SK-N-SH (cell line): ENCODE measurements around the gene PSD2. TPM values are rescaled to one million over a fixed set of nuclear protein-coding genes. Genes with fewer than 3 reads are reported as not detected.

Experiments
- CTCF ChIA-PET: fragments of 300-600, 350-600 bp; formaldehyde crosslinking; extraction: SDS; loops from one replicate; lab custom pipeline; 2021; lab: Yijun Ruan, JAX
- POLR2A ChIA-PET: fragments of 350-600 bp; sonication (Branson Sonifier 250); formaldehyde crosslinking; extraction: SDS; loops from one replicate; lab custom pipeline; 2020; ENCODE audit warnings: antibody characterized with exemption, inconsistent platforms; lab: Yijun Ruan, JAX
- DNase-seq: peaks from one replicate; pipeline ENCODE4 v3.0.0; 2012
- H2AFZ ChIP-seq: fragments of 200-600 bp; sonication (generic); 2 replicates; pipeline ENCODE4 v1.8.1; 2016; ENCODE audit warnings: antibody characterized with exemption, mild to moderate bottlenecking, low read depth
- H3F3A ChIP-seq: fragments of 200-600 bp; sonication (generic); replicated peaks from 2 replicates; pipeline ENCODE3; 2016; ENCODE audit warnings: antibody characterized with exemption, mild to moderate bottlenecking; ENCODE audit not compliant: insufficient read depth
- H3K27ac ChIP-seq, 2 experiments: fragments of 200-500 bp in 1 of 2; fragments of 200-600 bp in 1 of 2; sonication (Bioruptor generic) in 1 of 2; sonication (generic), shearing (Covaris generic) in 1 of 2; 2 replicates each; pipeline versions ENCODE4 v1.5.1 to v1.6.1; 2014 to 2016; ENCODE audit warnings: low read depth in 2 of 2, inconsistent platforms in 1 of 2, low read length in 1 of 2, mild to moderate bottlenecking in 1 of 2, mixed read lengths in 1 of 2
- H3K27me3 ChIP-seq: fragments of 200-600 bp; sonication (generic), shearing (Covaris generic); 2 replicates; pipeline ENCODE4 v1.6.1; 2016; ENCODE audit warnings: mixed run types; ENCODE audit not compliant: insufficient read depth
- H3K36me3 ChIP-seq, 2 experiments: fragments of 200-500 bp in 1 of 2; fragments of 200-600 bp in 1 of 2; sonication (Bioruptor generic) in 1 of 2; sonication (generic) in 1 of 2; replicated peaks in 1 of 2; 2 replicates each; pipeline versions ENCODE3 to v1.5.1; 2014 to 2016; ENCODE audit warnings: low read length in 1 of 2, mild to moderate bottlenecking in 1 of 2; ENCODE audit not compliant: insufficient read depth in 2 of 2, control insufficient read depth in 1 of 2
- H3K4me1 ChIP-seq, 2 experiments: fragments of 200-500 bp in 1 of 2; fragments of 200-600 bp in 1 of 2; sonication (Bioruptor generic) in 1 of 2; sonication (generic), shearing (Covaris generic) in 1 of 2; 2 replicates each; pipeline versions ENCODE4 v1.5.1 to v1.6.1; 2014 to 2016; ENCODE audit warnings: low read depth in 1 of 2, low read length in 1 of 2, mixed run types in 1 of 2; ENCODE audit not compliant: insufficient read depth in 2 of 2, control insufficient read depth in 1 of 2
- H3K4me2 ChIP-seq: fragments of 200-600 bp; sonication (generic), shearing (Covaris generic); 2 replicates; pipeline ENCODE4 v1.6.1; 2017; ENCODE audit warnings: mixed run types
- H3K4me3 ChIP-seq, 2 experiments: fragments of 200-500 bp in 1 of 2; fragments of 200-600 bp in 1 of 2; sonication (Bioruptor generic) in 1 of 2; sonication (generic), shearing (Covaris generic) in 1 of 2; 2 replicates each; pipeline versions ENCODE4 v1.5.1 to v1.8.1; 2014 to 2016; ENCODE audit warnings: low read depth in 2 of 2, inconsistent platforms in 1 of 2, low read length in 1 of 2, mild to moderate bottlenecking in 1 of 2, mixed read lengths in 1 of 2, moderate library complexity in 1 of 2
- H3K79me2 ChIP-seq: fragments of 200-600 bp; sonication (generic); 2 replicates; pipeline ENCODE4 v1.8.1; 2017; ENCODE audit warnings: mild to moderate bottlenecking; ENCODE audit not compliant: insufficient read depth
- H3K9ac ChIP-seq: fragments of 200-600 bp; sonication (generic); 2 replicates; pipeline ENCODE4 v1.6.1; 2017; ENCODE audit warnings: mixed run types
- H3K9me2 ChIP-seq: fragments of 200-600 bp; sonication (generic); 2 replicates; pipeline ENCODE4 v1.6.1; 2017; ENCODE audit warnings: mixed run types
- H3K9me3 ChIP-seq: fragments of 200-600 bp; sonication (generic); 2 replicates; pipeline ENCODE4 v1.6.1; 2017; ENCODE audit warnings: mixed run types, mild to moderate bottlenecking, moderate library complexity
- H4K20me1 ChIP-seq: fragments of 200-600 bp; sonication (generic); 2 replicates; pipeline ENCODE4 v1.6.1; 2017; ENCODE audit warnings: mild to moderate bottlenecking, mixed run types; ENCODE audit not compliant: insufficient read depth
- EP300 ChIP-seq, 2 experiments: IDR thresholded peaks; 2 replicates each; pipeline versions ENCODE4 v1.4.0 to v1.6.1; 2012; ENCODE audit warnings: borderline replicate concordance in 1 of 2, low read depth in 1 of 2, low read length in 1 of 2
- EZH2phosphoT487 ChIP-seq: fragments of 200-600 bp; sonication (generic); IDR thresholded peaks from 2 replicates; pipeline ENCODE4 v1.6.1; 2017; ENCODE audit warnings: low read depth, mixed run types, mild to moderate bottlenecking, antibody characterized with exemption, moderate library complexity, borderline replicate concordance
- MEF2A ChIP-seq: IDR thresholded peaks from 2 replicates; pipeline ENCODE4 v1.4.0; 2012; ENCODE audit warnings: low read depth, borderline replicate concordance
- MXI1 ChIP-seq: IDR thresholded peaks from 2 replicates; pipeline ENCODE4 v1.6.1; 2012; ENCODE audit warnings: mild to moderate bottlenecking, low read depth, low read length, improper control_type of control experiment
- NRF1 ChIP-seq: IDR thresholded peaks from 2 replicates; pipeline ENCODE4 v1.6.1; 2012; ENCODE audit warnings: low read depth, mild to moderate bottlenecking, low read length
- RAD21 ChIP-seq: IDR thresholded peaks from 2 replicates; pipeline ENCODE4 v1.6.1; 2012; ENCODE audit warnings: mild to moderate bottlenecking, low read length
- SMC3 ChIP-seq: IDR thresholded peaks from 2 replicates; pipeline ENCODE4 v1.6.1; 2012; ENCODE audit warnings: low read depth, low read length, improper control_type of control experiment
- YY1 ChIP-seq: IDR thresholded peaks from 2 replicates; pipeline ENCODE4 v1.4.0; 2012; ENCODE audit warnings: low read depth, mild to moderate bottlenecking
- WGBS: methylation state at CpG from one replicate; pipeline ENCODE4 v1.1.6; 2017; ENCODE audit warnings: low lambda C conversion rate; 5-methylcytosine and 5-hydroxymethylcytosine counted together
- polyA plus RNA-seq, 3 experiments: library from polyadenylated mRNA; depleted of rRNA; stranded (reverse); fragments of >200 nt; gene quantifications; 2 replicates each; pipeline ENCODE4 v1.2.3, GENCODE V29; 2012
- TF ChIP-seq, protein P1 (sequence below): fragments of 150-350 bp; IDR thresholded peaks from 2 replicates; pipeline ENCODE4 v1.6.1; 2017; ENCODE audit warnings: antibody characterized with exemption, low read length, low read depth, borderline replicate concordance
- TF ChIP-seq, protein P2 (sequence below): fragments of 150-350 bp; IDR thresholded peaks from 2 replicates; pipeline ENCODE4 v1.6.1; 2016; ENCODE audit warnings: mild to moderate bottlenecking, low read depth, low read length
- TF ChIP-seq, protein P3 (sequence below): IDR thresholded peaks from 2 replicates; pipeline ENCODE4 v1.6.1; 2012; ENCODE audit warnings: mild to moderate bottlenecking, low read depth, low read length, moderate library complexity
- TF ChIP-seq, protein P4 (sequence below): fragments of 200-600 bp; sonication (generic); IDR thresholded peaks from 2 replicates; pipeline ENCODE4 v1.6.1; 2017; ENCODE audit warnings: antibody characterized with exemption, mild to moderate bottlenecking, moderate library complexity

PSD2 gene
- polyA plus RNA-seq, 1 of the 3 experiments (the other 2 are of a cell fraction), result 0.15 TPM

DNA sequence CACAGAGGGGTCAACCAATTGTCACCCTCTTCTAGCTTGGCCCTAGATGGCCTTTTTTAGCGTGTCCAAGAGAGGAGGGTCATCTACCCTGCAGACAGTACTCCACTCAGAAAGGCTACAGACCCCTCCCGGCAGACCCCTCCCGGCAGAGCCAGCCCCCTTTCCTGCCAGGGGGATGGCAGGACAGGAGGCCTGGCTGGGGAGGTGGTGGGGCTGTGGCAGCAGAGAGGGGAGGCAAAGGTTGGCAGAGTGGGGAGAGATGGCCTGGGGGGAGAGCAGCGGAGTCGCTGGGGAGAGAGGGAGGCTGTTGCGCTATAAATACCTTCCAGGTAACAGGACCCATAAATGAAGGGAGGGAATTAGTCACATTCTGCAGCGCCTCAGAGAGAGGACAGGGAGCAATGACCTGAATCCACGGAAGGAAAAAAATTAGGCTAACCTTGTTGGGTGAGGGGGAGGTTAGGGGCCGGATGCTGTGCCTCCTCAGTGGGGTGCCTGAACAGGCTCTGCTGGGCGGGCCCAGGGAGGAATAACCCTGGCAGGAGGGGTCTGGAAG lies 32.9 kb upstream of the PSD2 start:
- Histone ChIP-seq H2AFZ (no peak overlapping the region), H4K20me1 (no peaks in the 10 kb centered on the region), H3K4me3 (no peak overlapping the region), H3K79me2 (no peaks in the 10 kb centered on the region), H3K4me1 (peaks cover 8 to 55% of the 10 kb centered on the region in 2 experiments; a peak in 3 of 4 replicates), H3K4me2 (no peak overlapping the region), H3K27me3 (no peaks in the 10 kb centered on the region), H3K9ac (no peak overlapping the region), H3K9me2 (no peaks in the 10 kb centered on the region), H3K27ac (no peak overlapping the region), H3K36me3 (no peaks in the 10 kb centered on the region), H3K9me3 (no peaks in the 10 kb centered on the region), H3F3A (peaks cover 13% of the 10 kb centered on the region)
- peak; percentile 39 for DNase-seq
- 81% methylated on average over 10 of the region's 10 CpGs for WGBS
- no peak for TF ChIP-seq EZH2phosphoT487
- TF ChIP-seq, protein P1, sequence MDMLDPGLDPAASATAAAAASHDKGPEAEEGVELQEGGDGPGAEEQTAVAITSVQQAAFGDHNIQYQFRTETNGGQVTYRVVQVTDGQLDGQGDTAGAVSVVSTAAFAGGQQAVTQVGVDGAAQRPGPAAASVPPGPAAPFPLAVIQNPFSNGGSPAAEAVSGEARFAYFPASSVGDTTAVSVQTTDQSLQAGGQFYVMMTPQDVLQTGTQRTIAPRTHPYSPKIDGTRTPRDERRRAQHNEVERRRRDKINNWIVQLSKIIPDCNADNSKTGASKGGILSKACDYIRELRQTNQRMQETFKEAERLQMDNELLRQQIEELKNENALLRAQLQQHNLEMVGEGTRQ, result no peak
- no peak for TF ChIP-seq RAD21
- TF ChIP-seq, protein P2, sequence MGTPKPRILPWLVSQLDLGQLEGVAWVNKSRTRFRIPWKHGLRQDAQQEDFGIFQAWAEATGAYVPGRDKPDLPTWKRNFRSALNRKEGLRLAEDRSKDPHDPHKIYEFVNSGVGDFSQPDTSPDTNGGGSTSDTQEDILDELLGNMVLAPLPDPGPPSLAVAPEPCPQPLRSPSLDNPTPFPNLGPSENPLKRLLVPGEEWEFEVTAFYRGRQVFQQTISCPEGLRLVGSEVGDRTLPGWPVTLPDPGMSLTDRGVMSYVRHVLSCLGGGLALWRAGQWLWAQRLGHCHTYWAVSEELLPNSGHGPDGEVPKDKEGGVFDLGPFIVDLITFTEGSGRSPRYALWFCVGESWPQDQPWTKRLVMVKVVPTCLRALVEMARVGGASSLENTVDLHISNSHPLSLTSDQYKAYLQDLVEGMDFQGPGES, result no peak
- no peak for TF ChIP-seq YY1
- no peak for TF ChIP-seq NRF1
- TF ChIP-seq, protein P3, sequence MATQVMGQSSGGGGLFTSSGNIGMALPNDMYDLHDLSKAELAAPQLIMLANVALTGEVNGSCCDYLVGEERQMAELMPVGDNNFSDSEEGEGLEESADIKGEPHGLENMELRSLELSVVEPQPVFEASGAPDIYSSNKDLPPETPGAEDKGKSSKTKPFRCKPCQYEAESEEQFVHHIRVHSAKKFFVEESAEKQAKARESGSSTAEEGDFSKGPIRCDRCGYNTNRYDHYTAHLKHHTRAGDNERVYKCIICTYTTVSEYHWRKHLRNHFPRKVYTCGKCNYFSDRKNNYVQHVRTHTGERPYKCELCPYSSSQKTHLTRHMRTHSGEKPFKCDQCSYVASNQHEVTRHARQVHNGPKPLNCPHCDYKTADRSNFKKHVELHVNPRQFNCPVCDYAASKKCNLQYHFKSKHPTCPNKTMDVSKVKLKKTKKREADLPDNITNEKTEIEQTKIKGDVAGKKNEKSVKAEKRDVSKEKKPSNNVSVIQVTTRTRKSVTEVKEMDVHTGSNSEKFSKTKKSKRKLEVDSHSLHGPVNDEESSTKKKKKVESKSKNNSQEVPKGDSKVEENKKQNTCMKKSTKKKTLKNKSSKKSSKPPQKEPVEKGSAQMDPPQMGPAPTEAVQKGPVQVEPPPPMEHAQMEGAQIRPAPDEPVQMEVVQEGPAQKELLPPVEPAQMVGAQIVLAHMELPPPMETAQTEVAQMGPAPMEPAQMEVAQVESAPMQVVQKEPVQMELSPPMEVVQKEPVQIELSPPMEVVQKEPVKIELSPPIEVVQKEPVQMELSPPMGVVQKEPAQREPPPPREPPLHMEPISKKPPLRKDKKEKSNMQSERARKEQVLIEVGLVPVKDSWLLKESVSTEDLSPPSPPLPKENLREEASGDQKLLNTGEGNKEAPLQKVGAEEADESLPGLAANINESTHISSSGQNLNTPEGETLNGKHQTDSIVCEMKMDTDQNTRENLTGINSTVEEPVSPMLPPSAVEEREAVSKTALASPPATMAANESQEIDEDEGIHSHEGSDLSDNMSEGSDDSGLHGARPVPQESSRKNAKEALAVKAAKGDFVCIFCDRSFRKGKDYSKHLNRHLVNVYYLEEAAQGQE, result no peak
- TF ChIP-seq, protein P4, sequence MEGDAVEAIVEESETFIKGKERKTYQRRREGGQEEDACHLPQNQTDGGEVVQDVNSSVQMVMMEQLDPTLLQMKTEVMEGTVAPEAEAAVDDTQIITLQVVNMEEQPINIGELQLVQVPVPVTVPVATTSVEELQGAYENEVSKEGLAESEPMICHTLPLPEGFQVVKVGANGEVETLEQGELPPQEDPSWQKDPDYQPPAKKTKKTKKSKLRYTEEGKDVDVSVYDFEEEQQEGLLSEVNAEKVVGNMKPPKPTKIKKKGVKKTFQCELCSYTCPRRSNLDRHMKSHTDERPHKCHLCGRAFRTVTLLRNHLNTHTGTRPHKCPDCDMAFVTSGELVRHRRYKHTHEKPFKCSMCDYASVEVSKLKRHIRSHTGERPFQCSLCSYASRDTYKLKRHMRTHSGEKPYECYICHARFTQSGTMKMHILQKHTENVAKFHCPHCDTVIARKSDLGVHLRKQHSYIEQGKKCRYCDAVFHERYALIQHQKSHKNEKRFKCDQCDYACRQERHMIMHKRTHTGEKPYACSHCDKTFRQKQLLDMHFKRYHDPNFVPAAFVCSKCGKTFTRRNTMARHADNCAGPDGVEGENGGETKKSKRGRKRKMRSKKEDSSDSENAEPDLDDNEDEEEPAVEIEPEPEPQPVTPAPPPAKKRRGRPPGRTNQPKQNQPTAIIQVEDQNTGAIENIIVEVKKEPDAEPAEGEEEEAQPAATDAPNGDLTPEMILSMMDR, result no peak
- no peak for TF ChIP-seq EP300 (IDR thresholded peaks at IDR 0.05; ENCODE audit: borderline replicate concordance in 1 of 2, low read depth in 1 of 2, low read length in 1 of 2)
- TF ChIP-seq MXI1, result no peak
- no peak for TF ChIP-seq SMC3
- no peak for TF ChIP-seq MEF2A
- ChIA-PET CTCF (interaction anchor here (1.7 to 23.1 kb wide), 5 partner anchors 13 to 127 kb away, joined by 13 to 627 read pairs (median 79); no protein-coding TSS in a partner anchor), POLR2A (interaction anchor here (1.6 kb wide), 1 partner anchor 112 kb away, joined by 5 read pairs; no protein-coding TSS in a partner anchor)
